Peyer's patch (tissue), 4 donors: ENCODE data around the gene SGO2.

Experiments used
- POLR2A ChIP-seq, 2 donors: fragments of 450-650 bp; IDR thresholded peaks; one replicate each; pipeline ENCODE4 v1.5.1; 2017; ENCODE audit warnings: antibody characterized with exemption in 2 of 2, mild to moderate bottlenecking in 2 of 2, moderate library complexity in 2 of 2
- TF ChIP-seq, protein P1 (sequence below), 6 experiments: fragments of 450-650 bp in 4 of 6; fragments of 200-600 bp in 2 of 6; sonication (generic) in 1 of 6; IDR thresholded peaks; one replicate each; pipeline ENCODE4 v1.5.1; 2017 to 2019; ENCODE audit warnings: antibody characterized with exemption in 6 of 6, mild to moderate bottlenecking in 3 of 6, moderate library complexity in 1 of 6

DNA sequence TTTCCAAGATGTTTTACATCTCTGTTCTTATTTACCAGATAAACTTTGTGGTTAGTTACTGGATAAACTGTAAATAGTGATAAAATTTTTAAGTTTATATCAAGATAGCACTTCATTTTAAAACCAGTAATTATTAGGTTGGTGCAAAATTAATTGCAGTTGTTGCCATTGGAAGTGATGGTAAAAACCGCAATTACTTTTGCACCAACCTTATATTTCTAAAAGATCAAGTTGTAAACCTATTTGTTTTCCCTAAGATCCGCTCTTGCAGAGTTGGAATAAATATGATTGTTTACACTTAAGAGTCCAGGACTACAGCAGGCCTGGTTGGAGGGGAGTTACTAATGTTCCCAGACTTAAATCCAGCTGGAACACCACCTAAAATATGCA lies 59.3 kb downstream of the SGO2 start:
- TF ChIP-seq, protein P1, sequence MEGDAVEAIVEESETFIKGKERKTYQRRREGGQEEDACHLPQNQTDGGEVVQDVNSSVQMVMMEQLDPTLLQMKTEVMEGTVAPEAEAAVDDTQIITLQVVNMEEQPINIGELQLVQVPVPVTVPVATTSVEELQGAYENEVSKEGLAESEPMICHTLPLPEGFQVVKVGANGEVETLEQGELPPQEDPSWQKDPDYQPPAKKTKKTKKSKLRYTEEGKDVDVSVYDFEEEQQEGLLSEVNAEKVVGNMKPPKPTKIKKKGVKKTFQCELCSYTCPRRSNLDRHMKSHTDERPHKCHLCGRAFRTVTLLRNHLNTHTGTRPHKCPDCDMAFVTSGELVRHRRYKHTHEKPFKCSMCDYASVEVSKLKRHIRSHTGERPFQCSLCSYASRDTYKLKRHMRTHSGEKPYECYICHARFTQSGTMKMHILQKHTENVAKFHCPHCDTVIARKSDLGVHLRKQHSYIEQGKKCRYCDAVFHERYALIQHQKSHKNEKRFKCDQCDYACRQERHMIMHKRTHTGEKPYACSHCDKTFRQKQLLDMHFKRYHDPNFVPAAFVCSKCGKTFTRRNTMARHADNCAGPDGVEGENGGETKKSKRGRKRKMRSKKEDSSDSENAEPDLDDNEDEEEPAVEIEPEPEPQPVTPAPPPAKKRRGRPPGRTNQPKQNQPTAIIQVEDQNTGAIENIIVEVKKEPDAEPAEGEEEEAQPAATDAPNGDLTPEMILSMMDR (IDR thresholded peaks at IDR 0.05): no peak
- no peak for TF ChIP-seq POLR2A (IDR thresholded peaks at IDR 0.05)
